Stimulated activated CD8-positive, alpha-beta memory T cell treated with anti-CD3 and anti-CD28 coated beads, Interleukin-15, amount 100 ng/mL, for 1 hour (primary cell): ENCODE data around the gene POGLUT2.
"Not testable (repeated sequence)": the region's sequence is repeated elsewhere in the genome, so short reads cannot be mapped to it uniquely, and the experiment has no call there.

ENCODE experiments used
- DNase-seq: peaks from one replicate; pipeline ENCODE4 v3.0.0-alpha.2; 2020; ENCODE audit warnings: low read depth

POGLUT2 gene

DNA sequence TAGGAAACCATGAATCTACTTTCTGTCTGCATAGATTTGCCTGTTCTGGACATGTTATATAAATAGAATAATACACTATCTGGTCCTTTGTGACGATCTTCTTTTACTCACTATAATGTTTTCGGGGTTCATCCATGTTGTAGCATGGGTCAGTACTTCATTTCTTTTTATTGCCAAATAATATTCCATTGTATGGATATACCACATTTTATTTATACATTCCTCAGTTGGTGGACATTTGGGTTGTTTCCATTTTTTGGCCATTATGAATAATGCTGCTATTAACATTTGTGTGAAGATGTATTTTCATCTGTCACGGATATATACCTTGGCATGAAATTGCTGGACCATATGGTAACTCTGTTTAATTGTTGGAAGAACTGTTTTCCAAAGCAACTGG, 6.9 kb upstream of the POGLUT2 start:
- no peak for DNase-seq

- peak; percentile 61 for DNase-seq
These were observed 1.6 kb upstream of the POGLUT2 start for GRCh38 chr13:102800145-102801041.

DNA sequence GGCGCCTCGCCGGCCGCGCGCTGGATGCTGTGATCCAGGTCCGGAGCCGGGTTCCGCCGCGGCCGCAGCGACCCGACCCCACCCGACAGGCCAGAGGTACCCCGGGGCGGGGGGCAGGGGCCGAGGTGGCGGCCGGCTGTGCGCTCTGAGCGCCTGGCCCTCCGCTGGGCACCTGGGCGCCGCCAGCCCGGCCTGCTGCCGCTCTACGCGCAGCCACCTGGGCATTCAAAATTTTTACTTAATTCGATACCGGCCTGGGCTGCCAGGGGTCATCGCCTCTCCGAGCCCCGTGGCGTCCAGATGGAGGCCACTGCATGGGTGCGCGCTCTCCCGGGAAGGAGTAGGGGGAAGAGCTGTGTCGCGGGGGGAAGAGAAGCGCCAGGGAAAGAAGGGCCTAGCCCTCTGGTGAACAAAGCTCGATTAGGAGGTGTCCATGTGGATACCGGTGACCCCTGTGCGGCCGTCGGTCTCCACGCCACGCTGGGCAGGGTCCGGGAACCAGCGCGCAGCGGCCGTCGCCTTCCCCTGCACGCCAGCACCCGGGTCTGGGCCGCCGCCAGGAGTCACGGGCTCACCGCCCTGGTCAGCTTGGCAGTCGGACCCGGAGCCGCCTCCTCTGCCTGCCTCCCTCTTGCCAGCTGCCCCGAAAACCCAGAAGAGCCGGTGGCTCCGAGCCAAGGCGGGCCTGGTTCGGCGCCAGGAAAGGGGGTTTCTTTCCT, 809 bp upstream of the POGLUT2 start:
- DNase-seq = no peak

DNA sequence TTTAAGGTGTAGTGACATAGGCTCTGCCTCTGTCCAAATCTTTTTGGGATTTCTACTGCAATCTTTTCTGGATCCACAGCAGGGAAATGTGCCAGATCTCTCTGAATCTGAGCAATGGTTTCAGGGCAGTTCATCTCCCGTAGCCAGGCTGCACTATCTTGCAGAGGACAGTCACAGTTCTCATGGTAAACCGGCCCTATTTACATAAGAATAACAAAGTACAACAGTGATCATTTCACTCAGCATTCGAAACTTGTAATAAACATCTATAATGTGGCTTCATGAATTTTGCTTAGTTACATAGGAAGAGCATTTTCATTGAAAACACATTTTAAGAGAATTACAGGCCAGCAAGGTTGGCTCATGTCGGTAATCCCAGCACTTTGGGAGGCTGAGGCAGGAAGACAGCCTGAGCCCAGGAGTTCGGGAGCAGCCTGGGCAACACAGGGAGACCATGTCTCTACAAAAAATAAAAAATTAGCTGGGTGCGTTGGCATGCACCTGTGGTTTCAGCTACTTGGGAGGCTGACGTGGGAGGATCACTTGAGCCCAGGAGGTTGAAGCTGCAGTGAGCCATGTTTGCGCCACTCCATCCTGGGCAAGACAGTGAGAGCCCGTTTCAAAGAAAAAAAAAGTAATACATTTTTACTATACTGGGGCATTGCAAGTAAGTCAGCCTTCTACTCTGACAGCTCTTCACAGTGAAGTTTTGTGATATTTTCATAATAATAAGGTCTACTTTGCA, 5.0 kb downstream of the POGLUT2 start:
- no peak for DNase-seq

DNA sequence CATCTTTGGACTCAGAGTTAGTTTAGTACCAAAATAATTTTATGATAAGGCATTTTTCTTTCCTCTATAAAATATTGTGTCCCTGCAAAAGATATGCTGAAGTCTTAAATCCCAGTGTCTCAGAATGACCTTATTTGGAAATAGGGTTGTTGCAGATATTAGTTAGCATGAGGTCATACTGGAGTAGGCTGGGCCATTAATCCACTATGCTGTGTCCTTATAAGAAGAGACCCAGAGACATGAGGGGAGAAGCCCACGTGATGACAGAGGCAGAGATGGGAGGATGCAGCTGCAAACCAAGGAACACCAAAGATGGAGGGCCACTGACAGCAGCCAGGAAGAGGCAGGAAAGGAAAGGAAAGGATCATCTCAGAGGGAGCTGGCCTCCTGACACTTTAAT, 6.4 kb downstream of the POGLUT2 start:
- no peak for DNase-seq

GRCh38 chr13:102788683-102789082, 10.1 kb downstream of the POGLUT2 start:
- no peak for DNase-seq

DNA sequence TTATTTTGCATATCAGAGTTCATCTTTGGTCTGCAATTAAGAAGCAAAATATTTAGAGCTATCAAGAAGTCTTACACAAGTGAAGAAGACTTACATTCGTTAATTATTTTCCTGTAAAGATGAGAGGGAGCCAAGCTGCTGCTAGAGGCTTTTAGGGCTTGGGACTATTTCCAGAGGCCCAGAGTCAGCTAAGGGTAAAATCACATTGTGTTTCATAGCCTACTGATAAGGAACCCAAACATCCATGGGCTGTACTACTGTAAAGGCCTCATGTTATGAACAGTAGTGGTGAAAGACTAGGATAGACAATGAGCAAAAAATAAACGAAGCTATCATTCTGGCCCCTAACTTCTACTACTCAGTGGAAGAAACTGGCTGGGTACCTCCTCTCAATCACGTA, 14.3 kb downstream of the POGLUT2 start:
- DNase-seq = no peak

DNA sequence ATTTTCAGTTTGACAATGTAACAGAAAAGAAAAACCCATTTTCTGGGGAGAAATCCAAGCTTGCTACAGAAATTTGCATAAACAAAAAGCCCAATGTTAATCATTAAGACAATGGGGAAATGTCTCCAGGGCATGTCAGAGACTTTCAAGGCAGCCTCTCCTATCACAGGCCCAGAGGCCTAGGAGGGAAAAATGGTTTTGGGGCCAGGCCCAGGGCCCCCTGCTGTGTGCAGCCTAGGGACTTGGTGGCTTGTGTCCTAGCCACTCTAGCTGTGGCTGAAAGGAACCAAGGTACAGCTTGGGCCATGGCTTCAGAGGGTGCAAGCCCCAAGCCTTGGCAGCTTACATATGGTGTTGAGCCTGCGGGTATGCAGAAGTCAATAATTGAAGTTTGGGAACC, 17.2 kb downstream of the POGLUT2 start:
- no peak for DNase-seq

DNA sequence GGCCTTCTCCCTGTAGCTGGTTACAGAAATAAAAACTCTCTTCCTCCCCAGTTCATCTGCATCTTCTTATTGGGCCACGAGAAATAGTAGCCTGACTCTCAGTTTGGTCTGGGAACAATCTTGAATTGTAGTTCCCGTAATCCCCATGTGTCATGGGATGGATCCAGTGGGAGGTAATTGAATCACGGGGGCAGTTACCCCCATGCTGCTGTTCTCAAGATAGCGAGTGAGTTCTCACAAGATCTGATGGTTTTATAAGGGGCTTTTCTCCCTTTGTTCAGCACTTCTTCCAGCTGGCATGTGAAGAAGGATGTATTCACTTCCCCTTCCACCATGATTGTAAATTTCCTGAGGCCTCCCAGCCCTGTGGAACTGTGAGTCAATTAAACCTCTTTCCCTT, 18.1 kb downstream of the POGLUT2 start:
- DNase-seq = not testable (repeated sequence)

GRCh38 chr13:102779436-102780159, 19.2 kb downstream of the POGLUT2 start:
- no peak for DNase-seq

GRCh38 chr13:102777736-102778135, 21.0 kb downstream of the POGLUT2 start:
- no peak for DNase-seq

GRCh38 chr13:102776271-102776670, 22.5 kb downstream of the POGLUT2 start:
- DNase-seq = no peak

- DNase-seq = no peak
These were observed 23.9 kb downstream of the POGLUT2 start for GRCh38 chr13:102774591-102775520.

DNA sequence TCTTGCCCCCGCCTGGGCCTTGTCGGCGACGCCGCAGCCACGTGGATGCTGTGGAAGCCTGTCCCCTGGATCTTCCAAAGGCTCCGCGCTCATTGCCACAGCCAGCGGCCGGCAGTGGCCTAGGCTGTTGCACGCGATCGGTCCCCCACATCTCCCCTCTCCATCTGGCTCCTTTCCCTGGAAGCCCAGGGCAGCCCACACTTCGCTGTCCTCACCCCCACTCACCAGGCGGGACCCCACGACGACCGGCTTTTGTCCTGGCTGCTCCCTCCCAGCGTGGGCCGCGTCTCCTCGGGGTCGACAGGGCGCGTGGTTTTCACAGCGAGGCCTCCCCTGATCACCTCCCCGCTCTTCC, 24.6 kb downstream of the POGLUT2 start:
- no peak for DNase-seq

- peak; percentile 65 for DNase-seq
These were observed 25.1 kb downstream of the POGLUT2 start, which contains the start of gene TEX30 for GRCh38 chr13:102773441-102774213. TEX30 (minus strand) TSS chr13:102773786; CDS start chr13:102770026, 3,760 bp downstream.

- no peak for DNase-seq
These were observed 26.7 kb downstream of the POGLUT2 start for GRCh38 chr13:102772042-102772425.

GRCh38 chr13:102771298-102772041, 27.3 kb downstream of the POGLUT2 start:
- no peak for DNase-seq

DNA sequence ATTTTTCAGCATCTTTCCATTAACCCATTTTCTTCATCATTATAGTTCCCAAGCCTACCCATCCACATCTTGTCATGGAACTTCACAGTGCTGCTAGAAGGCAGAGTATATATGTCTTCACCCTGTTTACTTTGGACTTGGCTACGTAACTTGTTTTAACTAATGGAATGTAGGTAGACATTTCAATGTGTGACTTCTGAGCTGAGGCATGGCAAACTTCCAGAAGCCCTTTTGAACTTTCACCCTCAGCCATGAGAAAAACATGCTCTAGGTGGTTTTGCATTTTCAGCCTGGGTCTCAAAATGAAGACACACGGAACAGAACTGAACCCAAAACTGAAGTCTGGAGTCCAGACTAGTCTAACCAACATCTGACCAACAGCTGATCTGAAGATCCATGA, 28.3 kb downstream of the POGLUT2 start:
- no peak for DNase-seq

DNA sequence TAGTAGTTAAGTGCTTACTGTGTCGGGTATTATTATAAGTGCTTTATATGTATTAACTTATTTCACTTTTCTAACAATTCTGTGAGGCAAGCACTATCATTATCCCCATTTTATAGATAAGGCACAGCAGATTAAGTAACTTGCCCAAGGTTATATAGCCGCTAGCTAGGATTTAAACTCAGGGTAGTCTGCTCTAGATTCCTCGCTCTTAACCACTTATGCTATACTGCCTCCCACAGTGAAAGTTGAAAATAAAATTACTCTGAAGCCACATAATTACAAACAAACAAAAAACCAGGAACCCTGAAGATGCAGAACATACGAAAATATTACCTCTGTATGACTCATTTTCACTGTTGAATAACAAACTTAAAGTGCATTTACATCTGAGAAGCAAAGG, 29.1 kb downstream of the POGLUT2 start:
- no peak for DNase-seq
